ENCODE results near the gene HES2.
"Not testable (repeated sequence)": the region's sequence is repeated elsewhere in the genome, so short reads cannot be mapped to it uniquely, and the experiment has no call there.

The HES2 gene

DNA sequence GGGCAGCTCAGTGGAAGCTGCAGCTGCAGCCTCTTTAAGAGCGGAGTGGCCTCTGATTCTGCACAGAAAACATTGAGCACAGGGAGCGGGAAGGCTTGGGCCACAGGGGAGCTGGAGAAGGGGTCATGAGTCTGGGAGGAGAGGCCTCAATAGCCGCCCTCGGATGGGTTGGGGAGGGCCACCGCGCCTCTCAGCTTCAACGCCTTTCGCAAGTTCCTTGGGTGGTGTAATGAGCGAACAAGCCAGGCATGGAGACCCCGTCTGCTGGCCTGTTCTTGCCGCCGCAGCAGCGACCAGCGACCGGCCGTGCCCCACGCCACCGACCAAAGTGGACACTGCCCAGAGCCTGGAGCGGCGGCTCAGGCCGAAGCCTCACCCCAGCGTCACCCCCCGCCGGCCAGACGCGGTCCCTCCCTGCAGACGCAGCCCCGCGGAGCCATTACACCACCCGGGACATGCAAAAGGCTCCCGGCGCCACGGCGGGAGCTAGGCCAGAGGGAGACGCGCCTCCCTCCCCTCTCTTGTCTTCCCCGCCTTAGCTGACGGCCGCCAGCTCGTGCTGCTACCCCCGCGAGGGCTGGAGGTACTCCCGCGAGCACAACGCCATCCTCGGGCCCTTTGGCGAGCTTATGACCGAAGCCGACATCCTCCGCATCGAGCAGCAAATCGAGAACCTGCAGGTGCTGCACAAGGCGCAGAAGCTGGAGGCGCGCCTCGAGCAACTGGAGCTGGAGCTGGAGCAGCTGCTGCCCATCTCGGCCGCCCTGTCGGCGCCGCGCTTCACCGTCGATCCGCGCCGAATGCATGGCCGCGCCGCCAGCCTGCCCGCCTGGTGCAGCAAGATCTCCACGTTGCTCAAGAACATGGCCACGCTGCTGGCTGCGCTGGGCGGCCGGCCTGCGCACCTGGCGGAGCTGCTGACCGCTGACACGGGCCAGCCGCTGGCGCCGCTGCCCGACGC lies 34.5 kb upstream of the HES2 start:
- not testable (repeated sequence) for DNase-seq

GRCh38 chr1:6450943-6451373 lies 31.2 kb upstream of the HES2 start:
- DNase-seq, result no peak

DNA sequence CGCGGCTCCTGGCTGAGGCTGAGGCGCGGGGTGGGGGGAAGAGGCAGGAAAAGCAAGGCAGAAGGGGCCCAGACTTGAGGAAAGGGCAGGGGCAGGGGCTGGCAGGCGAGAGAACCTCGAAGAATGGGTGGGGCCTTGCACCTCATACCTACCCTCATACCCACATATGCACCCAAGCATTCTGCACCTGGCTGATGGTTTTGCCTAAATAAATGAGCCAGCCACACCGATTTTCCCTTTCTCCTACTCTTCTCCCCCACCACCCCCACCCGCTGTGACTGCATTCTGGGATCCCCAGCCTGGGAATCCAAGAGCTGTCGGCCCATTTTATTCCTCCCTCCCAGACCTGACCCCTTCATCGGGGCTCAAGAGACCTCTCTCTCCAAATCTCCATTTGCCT lies 30.8 kb upstream of the HES2 start:
- not testable (repeated sequence) for DNase-seq

DNA sequence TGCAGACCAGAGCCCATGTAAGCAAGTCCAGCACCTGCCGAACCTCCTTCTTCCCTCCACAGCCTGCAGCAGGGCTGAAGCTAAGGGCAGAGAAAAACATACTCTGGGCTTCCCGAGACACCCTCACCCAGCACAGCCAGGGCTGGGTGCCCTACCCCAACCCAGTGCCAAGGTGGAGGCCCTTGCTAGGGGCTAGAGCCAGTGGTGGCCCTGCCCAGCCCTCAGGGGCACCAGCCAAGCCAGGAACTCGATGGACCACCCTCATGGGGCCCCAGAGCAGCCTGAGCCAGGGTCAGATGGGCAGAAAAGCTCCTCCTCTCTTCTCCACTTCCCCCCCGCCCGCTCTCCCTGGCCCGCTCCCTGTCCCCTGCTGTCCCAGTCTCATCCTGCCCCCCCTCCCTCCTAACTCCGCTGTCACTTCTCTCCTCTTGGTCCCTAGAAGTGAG lies 30.3 kb upstream of the HES2 start:
- DNase-seq, result no peak

- no peak for DNase-seq
Observed at GRCh38 chr1:6448749-6449631, 29.3 kb upstream of the HES2 start.

DNA sequence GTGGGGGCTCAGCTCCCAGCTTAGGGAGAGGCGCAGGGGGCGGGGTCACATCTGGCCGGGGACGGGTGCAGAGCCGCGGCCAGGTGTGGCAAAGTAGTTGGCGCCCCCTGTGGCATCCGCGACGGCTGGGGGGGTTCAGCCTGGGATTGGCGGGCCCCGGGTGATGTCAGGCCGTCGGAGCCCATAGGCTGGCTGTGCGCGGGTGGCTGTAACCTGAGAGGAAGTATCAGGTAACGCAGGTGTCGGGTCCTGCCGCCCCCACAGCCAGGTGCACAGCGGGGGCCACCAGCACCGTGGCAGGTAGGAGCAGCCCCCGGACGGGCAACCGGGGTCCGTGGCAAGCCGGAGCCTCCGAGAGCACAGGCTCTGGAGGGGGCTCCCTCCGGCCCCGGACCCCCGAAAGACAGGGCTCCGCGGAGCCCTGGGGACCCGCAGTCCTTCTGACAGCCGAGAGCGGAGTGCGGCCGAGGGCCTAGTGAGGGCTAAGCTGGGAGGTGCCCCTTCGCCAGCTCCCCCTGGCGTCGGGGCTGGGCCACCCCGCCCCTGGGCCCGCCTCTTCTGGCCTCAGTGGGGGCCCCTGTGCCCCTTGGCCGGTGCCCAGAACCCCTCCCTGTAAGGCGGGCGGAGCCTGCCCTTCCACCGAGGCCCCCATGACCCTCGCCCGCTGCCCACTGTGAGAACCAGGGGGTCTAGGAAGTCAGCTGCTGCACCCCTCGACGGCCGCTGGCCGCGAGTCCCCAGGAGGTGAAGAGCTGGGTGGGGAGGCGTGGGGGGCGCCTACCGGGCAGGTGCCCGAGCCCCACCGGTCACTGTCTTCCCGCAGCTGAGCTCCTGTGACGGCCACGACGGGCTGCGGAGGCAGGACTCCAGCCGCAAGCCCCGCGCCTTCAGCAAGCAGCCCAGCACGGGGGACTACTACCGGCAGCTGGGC lies 28.4 kb upstream of the HES2 start:
- DNase-seq, result no peak

DNA sequence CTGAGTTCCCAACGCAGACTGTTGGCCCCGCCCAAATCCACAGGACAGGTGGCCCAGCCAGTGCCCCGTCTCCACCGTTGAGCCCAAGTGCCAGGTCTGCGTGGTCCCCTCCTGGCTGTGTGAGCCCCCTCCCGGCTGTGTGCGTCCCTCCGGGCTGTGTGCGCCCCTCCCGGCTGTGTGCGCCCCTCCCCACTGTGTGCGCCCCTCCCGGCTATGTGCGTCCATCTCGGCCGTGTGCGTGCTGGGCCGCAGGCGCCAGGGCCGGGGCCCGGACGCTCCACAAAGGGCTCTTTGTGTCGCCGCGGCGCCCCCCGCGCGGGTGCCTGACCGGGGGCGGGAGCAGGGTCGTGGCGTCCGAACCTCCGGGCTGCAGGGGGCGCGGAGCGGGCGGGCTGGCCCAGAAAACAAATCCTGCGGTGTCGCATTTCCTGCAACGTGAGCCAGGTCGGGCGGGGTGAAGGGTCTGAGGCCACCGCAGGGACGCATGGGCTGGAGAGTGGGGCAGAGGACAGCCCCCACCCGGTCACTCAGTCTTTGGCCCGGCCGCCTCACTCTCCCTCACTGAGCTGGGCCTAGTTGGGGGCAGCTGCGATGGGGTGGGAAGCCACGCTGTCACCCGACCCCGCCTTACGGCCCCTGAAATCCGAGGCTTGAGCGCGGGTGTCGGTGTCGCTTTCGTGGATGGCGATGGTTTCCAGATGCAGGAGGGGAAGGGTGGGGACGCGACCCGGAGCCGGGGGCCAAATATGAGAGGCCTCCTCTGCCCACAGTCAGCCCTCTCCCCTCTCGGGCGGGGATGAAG lies 27.5 kb upstream of the HES2 start:
- DNase-seq, result no peak

- no peak for DNase-seq
Observed at GRCh38 chr1:6446665-6447015, 26.9 kb upstream of the HES2 start.

- DNase-seq, result not testable (repeated sequence)
Observed at GRCh38 chr1:6445929-6446328, 26.2 kb upstream of the HES2 start.

DNA sequence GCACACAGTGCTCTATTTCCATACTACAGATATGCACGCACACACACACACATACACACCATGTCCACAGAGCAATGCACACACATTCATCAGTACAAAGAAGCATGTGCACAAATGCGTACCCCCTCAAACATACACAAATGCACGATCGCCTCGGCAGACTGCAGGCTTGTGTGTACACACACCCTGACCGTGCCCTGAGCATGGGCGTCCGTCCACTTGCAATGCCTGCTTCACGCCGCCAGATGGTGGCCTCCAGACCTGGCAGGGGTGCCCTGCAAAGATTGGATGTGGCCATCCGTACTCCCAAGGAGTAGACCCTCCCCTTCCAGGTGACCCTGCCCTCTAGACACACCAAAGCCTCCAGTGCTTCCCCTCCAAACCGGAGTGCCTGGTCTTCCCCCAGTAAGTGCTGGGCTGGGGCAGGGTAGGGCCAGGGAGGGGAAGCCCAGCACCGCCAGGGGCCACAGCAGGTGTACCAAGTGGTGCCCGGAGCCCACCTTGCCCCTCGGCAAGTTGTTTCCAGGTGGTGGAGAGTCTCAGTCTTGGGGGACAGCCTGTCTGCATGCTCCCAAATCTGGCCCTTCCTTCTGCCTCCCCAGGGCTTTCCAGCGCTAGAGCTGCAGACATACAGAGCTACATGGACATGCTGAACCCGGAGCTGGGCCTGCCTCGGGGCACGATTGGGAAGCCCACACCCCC lies 25.5 kb upstream of the HES2 start:
- DNase-seq, result no peak

DNA sequence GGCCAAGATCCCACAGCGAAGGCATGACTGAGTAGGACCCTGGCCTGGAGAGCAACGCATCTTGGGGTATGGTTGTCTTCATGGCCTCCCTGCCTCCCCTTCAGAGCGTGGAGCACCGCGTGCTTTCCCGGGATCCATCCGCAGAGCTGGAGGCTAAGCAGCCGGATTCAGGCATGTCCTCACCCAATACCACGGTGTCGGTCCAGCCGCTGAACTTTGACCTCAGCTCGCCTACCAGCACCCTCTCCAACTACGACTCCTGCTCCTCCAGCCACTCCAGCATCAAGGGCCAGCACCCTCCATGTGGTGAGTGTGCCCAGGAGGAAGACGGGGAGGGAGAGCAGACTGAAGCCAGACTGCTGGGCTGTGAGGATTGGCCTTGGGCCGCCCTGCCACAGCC lies 24.7 kb upstream of the HES2 start:
- DNase-seq, result no peak

GRCh38 chr1:6443339-6444115 lies 23.8 kb upstream of the HES2 start:
- no peak for DNase-seq

DNA sequence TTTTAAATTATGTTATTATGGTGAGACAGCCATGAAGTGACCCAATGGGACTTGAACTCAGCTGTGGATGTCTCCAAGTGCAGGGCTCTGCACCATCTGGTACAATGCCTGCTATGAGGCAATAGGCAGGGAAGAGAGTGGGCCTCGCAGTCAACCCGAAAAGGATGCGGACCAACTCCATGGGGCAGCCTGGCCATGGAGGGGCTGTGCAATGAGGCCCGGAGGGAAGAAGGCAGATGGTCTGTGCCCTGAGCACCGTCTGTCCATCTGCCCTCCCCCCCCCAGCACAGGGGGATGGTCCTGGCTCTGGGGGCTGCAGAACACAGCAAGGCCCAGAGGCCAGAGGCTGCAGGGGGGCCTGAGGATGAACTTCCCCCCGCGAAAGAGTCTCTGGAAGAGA lies 21.9 kb upstream of the HES2 start:
- DNase-seq, result no peak

DNA sequence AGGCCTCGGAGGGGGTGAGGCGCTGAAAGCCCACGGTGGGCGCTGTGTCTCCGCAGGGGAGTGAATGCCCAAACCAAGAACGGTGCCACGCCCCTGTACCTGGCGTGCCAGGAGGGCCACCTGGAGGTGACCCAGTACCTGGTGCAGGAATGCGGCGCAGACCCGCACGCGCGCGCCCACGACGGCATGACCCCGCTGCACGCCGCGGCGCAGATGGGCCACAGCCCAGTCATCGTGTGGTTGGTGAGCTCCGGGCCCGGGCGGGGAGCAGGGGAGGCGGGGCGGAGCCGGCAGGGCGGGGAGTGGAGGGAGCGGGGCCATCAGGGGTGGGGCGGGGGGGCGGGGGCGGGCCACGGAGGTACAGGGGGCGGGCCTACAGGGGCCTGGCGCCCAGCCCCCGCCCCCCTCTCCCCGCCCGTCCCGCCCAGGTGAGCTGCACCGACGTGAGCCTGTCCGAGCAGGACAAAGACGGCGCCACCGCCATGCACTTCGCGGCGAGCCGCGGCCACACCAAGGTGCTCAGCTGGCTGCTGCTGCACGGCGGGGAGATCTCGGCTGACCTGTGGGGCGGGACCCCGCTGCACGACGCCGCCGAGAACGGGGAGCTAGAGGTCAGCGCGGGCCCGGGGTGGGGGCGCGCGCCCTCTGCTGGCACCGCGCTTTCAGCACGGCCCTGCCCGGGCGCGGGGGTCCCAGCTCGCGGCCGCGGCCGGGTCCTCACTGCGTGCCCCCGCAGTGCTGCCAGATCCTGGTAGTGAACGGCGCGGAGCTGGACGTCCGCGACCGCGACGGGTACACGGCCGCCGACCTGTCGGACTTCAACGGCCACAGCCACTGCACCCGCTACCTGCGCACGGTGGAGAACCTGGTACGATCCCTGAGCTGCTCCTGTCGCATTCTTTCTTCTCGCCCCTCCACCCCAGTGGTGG lies 20.7 kb upstream of the HES2 start:
- peak; percentile 39 for DNase-seq

GRCh38 chr1:6438047-6438525 lies 18.4 kb upstream of the HES2 start:
- DNase-seq, result peak; percentile 27

- DNase-seq, result not testable (repeated sequence)
Observed at GRCh38 chr1:6437012-6437700, 17.4 kb upstream of the HES2 start.

- DNase-seq, result not testable (repeated sequence)
Observed at GRCh38 chr1:6436277-6436676, 16.6 kb upstream of the HES2 start.

DNA sequence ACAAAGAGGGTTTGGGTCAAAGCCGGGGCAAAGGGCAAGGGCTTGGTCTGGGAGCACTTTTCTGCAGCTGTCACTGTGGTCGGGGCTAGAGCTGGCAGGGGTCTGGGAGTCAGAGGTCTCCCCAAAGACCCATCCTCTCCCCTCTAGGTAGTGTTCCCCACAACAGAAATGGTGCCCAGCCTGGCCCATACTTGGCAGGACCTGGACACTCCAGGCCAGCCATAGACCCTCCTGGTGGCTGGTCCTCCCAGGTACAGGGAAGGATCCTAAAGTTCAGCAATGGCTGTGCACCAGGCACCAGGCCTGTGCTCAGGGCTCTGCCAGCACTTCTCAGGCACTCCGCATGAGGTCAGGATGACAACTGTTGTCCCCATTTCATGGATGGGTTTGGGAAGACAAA lies 15.8 kb upstream of the HES2 start:
- DNase-seq, result no peak

All from T1000 (cell line).